Erythroblast (primary cell): Measurements from ENCODE around the gene RWDD1.

ENCODE experiments used
- GATA1 ChIP-seq: IDR thresholded peaks from 2 replicates; pipeline ENCODE4 v1.6.1; 2011; ENCODE audit warnings: low read depth, mild to moderate bottlenecking, control low read depth, low read length, moderate library complexity
- POLR2A ChIP-seq: IDR thresholded peaks from 2 replicates; pipeline ENCODE4 v1.6.1; 2011; ENCODE audit warnings: mild to moderate bottlenecking, low read length

DNA sequence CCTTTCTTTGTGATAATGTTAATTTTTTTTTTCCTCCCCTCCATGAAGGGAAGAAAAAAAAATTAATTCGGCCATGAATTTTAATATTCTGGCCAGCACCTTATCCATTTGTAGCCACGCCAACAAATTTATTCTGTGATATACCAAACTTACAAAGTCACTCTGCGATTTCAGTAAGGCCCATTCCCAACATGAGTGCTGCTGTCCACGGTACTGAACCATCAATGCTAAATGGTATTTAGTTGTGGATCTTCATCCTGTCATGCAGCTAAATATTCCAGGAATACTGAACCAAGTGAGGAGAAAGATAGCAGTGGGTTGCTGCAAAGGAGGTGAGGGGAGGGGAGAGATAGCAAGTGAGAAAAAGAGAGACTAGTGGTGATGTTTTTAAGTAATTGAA lies 25.5 kb downstream of the RWDD1 start:
- no peak for TF ChIP-seq POLR2A
- TF ChIP-seq GATA1, result no peak
